H1 (cell line): ENCODE results near the gene SMTNL2. TPM values are rescaled to one million over a fixed set of nuclear protein-coding genes. Genes with fewer than 3 reads are reported as not detected.

Source experiments
- GABPA ChIP-seq: IDR thresholded peaks from 2 replicates; pipeline ENCODE4 v1.6.1; 2011; ENCODE audit warnings: mild to moderate bottlenecking, low read length, moderate library complexity, borderline replicate concordance; ENCODE audit not compliant: insufficient read depth
- RXRA ChIP-seq: IDR thresholded peaks from 2 replicates; pipeline ENCODE4 v1.6.1; 2011; ENCODE audit warnings: low read depth, mild to moderate bottlenecking, low read length, moderate library complexity; ENCODE audit not compliant: insufficient read depth
- SAP30 ChIP-seq: fragments of 300-600 bp; sonication (generic); IDR thresholded peaks from 2 replicates; pipeline ENCODE4 v1.7.1; 2012; ENCODE audit warnings: low read length, moderate library complexity, mild to moderate bottlenecking, inconsistent platforms; ENCODE audit not compliant: insufficient read depth, insufficient replicate concordance
- SP2 ChIP-seq: IDR thresholded peaks from 2 replicates; pipeline ENCODE4 v1.6.1; 2012; ENCODE audit warnings: mild to moderate bottlenecking, low read length, inconsistent platforms
- polyA plus RNA-seq, 7 experiments: library from polyadenylated mRNA; depleted of rRNA in 3 of 7; stranded (reverse) in 5 of 7; unstranded in 2 of 7; fragments of >200 nt in 5 of 7; fragments of 200-250 nt in 2 of 7; gene quantifications; 1 replicate in 5 of 7; 2 replicates in 1 of 7; 4 replicates in 1 of 7; pipeline versions ENCODE4 v1.2.1 to v1.2.3, GENCODE V29; 2011 to 2013; ENCODE audit warnings: missing spikeins in 2 of 7, mixed read lengths in 2 of 7
- total RNA-seq: library from RNA; stranded (reverse); fragmentation: NEBNext Ultra II Directional; extraction: Animal tissue kit (Norgen Biotek cat#: 25700); gene quantifications from 2 replicates; pipeline ENCODE4 v1.2.1, GENCODE V29; 2021

SMTNL2 gene
- total and polyA plus RNA-seq, 2 of the 8 experiments (the other 6 are each of a cell fraction or from before 2014, with no cell fraction given), result 3.6 to 4.5 TPM

- TF ChIP-seq SAP30 (no peak), RXRA (no peak), GABPA (no peak), SP2 (no peak)
- TF ChIP-seq, all 59 proteins: peak for 0
These were observed 14.7 kb upstream of the SMTNL2 start (continued) for GRCh38 chr17:4569591-4569990.
